H9 (cell line): ENCODE measurements around the gene UQCRHL. TPM values are rescaled to one million over a fixed set of nuclear protein-coding genes. Genes with fewer than 3 reads are reported as not detected.
A peak's percentile ranks its signal among the peaks of the same experiment; 100 is the strongest.

Experiments
- DNase-seq: peaks from one replicate; pipeline ENCODE4 v3.0.0-alpha.2; 2017
- H2AFZ ChIP-seq: one replicate; pipeline ENCODE4 v1.6.1; 2013; ENCODE audit warnings: mild to moderate bottlenecking, low read length, control low read depth, moderate library complexity
- H2AK5ac ChIP-seq: 2 replicates; pipeline ENCODE4 v1.6.1; 2013; ENCODE audit warnings: low read length, control low read depth, mixed read lengths; ENCODE audit not compliant: insufficient read length
- H2BK120ac ChIP-seq: one replicate; pipeline ENCODE4 v1.6.1; 2013; ENCODE audit warnings: low read depth, mild to moderate bottlenecking, low read length, control low read depth, inconsistent platforms; ENCODE audit not compliant: poor library complexity, severe bottlenecking
- H2BK12ac ChIP-seq: 2 replicates; pipeline ENCODE4 v1.6.1; 2013; ENCODE audit warnings: low read length, control low read depth, mixed read lengths, low read depth; ENCODE audit not compliant: insufficient read length
- H2BK15ac ChIP-seq: 2 replicates; pipeline ENCODE4 v1.6.1; 2013; ENCODE audit warnings: low read depth, low read length, control low read depth
- H2BK20ac ChIP-seq: one replicate; pipeline ENCODE4 v1.6.1; 2013; ENCODE audit warnings: low read depth, mild to moderate bottlenecking, low read length, control low read depth, inconsistent platforms; ENCODE audit not compliant: poor library complexity, severe bottlenecking
- H2BK5ac ChIP-seq: 2 replicates; pipeline ENCODE4 v1.6.1; 2013; ENCODE audit warnings: low read length, control low read depth, mixed read lengths; ENCODE audit not compliant: insufficient read length
- H3K14ac ChIP-seq: 2 replicates; pipeline ENCODE4 v1.6.1; 2013; ENCODE audit warnings: low read length, control low read depth; ENCODE audit not compliant: insufficient read depth
- H3K18ac ChIP-seq: 2 replicates; pipeline ENCODE4 v1.6.1; 2013; ENCODE audit warnings: low read depth, mild to moderate bottlenecking, mixed read lengths, low read length, control low read depth; ENCODE audit not compliant: insufficient read length
- H3K23ac ChIP-seq: 2 replicates; pipeline ENCODE4 v1.6.1; 2013; ENCODE audit warnings: low read length, control low read depth, mixed read lengths, low read depth; ENCODE audit not compliant: insufficient read length
- H3K23me2 ChIP-seq: 2 replicates; pipeline ENCODE4 v1.6.1; 2013; ENCODE audit warnings: low read depth, mild to moderate bottlenecking, mixed read lengths, low read length, control low read depth; ENCODE audit not compliant: insufficient read length, poor library complexity, severe bottlenecking
- H3K27ac ChIP-seq: 2 replicates; pipeline ENCODE4 v1.5.1; 2013; ENCODE audit warnings: low read length, control low read depth, mixed read lengths, low read depth; ENCODE audit not compliant: insufficient read length
- H3K27me3 ChIP-seq: 2 replicates; pipeline ENCODE4 v1.6.1; 2013; ENCODE audit warnings: low read length, control low read depth, inconsistent platforms; ENCODE audit not compliant: insufficient read depth
- H3K4ac ChIP-seq: 2 replicates; pipeline ENCODE4 v1.6.1; 2013; ENCODE audit warnings: low read depth, mild to moderate bottlenecking, control low read depth, inconsistent platforms, low read length, moderate library complexity
- H3K4me1 ChIP-seq: 2 replicates; pipeline ENCODE4 v1.6.1; 2013; ENCODE audit warnings: low read length, control low read depth, inconsistent platforms; ENCODE audit not compliant: insufficient read depth
- H3K4me2 ChIP-seq: 2 replicates; pipeline ENCODE4 v1.6.1; 2013; ENCODE audit warnings: low read length, control low read depth, mixed read lengths; ENCODE audit not compliant: insufficient read length, insufficient read depth
- H3K56ac ChIP-seq: 2 replicates; pipeline ENCODE4 v1.6.1; 2013; ENCODE audit warnings: low read depth, mild to moderate bottlenecking, mixed read lengths, low read length, control low read depth; ENCODE audit not compliant: insufficient read length
- H3K79me1 ChIP-seq: 2 replicates; pipeline ENCODE4 v1.6.1; 2013; ENCODE audit warnings: low read depth, mild to moderate bottlenecking, moderate library complexity, low read length, control low read depth, inconsistent platforms; ENCODE audit not compliant: insufficient read depth, poor library complexity, severe bottlenecking
- H3K79me2 ChIP-seq: 2 replicates; pipeline ENCODE4 v1.6.1; 2013; ENCODE audit warnings: low read length, control low read depth, inconsistent platforms; ENCODE audit not compliant: insufficient read depth
- H3K9ac ChIP-seq: 2 replicates; pipeline ENCODE4 v1.6.1; 2013; ENCODE audit warnings: low read length, control low read depth, mixed read lengths; ENCODE audit not compliant: insufficient read length; ENCODE audit errors: extremely low read depth
- H3K9me3 ChIP-seq: one replicate; pipeline ENCODE4 v1.6.1; 2013; ENCODE audit warnings: low read depth, low read length, inconsistent platforms; ENCODE audit not compliant: control insufficient read depth
- H3T11ph ChIP-seq: one replicate; pipeline ENCODE4 v1.6.1; 2013; ENCODE audit warnings: mild to moderate bottlenecking, low read length, control low read depth, inconsistent platforms
- H4K20me1 ChIP-seq: one replicate; pipeline ENCODE4 v1.6.1; 2013; ENCODE audit not compliant: control insufficient read depth, insufficient read length, insufficient read depth
- H4K5ac ChIP-seq: 2 replicates; pipeline ENCODE4 v1.6.1; 2013; ENCODE audit warnings: low read depth, mild to moderate bottlenecking, mixed read lengths, low read length, control low read depth; ENCODE audit not compliant: insufficient read length
- H4K8ac ChIP-seq: replicated peaks from 2 replicates; pipeline ENCODE4 v1.6.1; 2013; ENCODE audit warnings: low read length, control low read depth, mixed read lengths, low read depth; ENCODE audit not compliant: insufficient read length
- H4K91ac ChIP-seq: 2 replicates; pipeline ENCODE4 v1.6.1; 2013; ENCODE audit warnings: low read depth, mild to moderate bottlenecking, moderate library complexity, mixed read lengths, low read length, control low read depth; ENCODE audit not compliant: insufficient read length
- H3K27ac Mint-ChIP-seq, 3 experiments: 2 replicates in 2 of 3; 3 replicates in 1 of 3; pipeline ENCODE4 v1.8.0; 2020 to 2021; ENCODE audit warnings: mixed read lengths in 3 of 3, mild to moderate bottlenecking in 1 of 3, moderate library complexity in 1 of 3
- H3K27me3 Mint-ChIP-seq: 2 replicates; pipeline ENCODE4 v1.8.0; 2021; ENCODE audit warnings: low read depth, mild to moderate bottlenecking, moderate library complexity, mixed read lengths
- H3K36me3 Mint-ChIP-seq, 3 experiments: 2 replicates in 2 of 3; 3 replicates in 1 of 3; pipeline ENCODE4 v1.8.0; 2020 to 2021; ENCODE audit warnings: low read depth in 3 of 3, mixed read lengths in 3 of 3; ENCODE audit not compliant: insufficient read depth in 1 of 3
- H3K4me1 Mint-ChIP-seq, 2 experiments: 2 replicates each; pipeline ENCODE4 v1.8.0; 2020; ENCODE audit warnings: mixed read lengths in 2 of 2
- H3K4me3 Mint-ChIP-seq, 2 experiments: 2 replicates in 1 of 2; 3 replicates in 1 of 2; pipeline ENCODE4 v1.8.0; 2020 to 2021; ENCODE audit warnings: mild to moderate bottlenecking in 2 of 2, mixed read lengths in 2 of 2, moderate library complexity in 1 of 2
- H3K9me3 Mint-ChIP-seq, 2 experiments: 2 replicates in 1 of 2; 3 replicates in 1 of 2; pipeline ENCODE4 v1.8.0; 2020; ENCODE audit warnings: mild to moderate bottlenecking in 2 of 2, mixed read lengths in 2 of 2, moderate library complexity in 1 of 2
- CTCF ChIP-seq: fragments of 200-600 bp; sonication (generic); conservative IDR thresholded peaks from 3 replicates; pipeline ENCODE4 v1.8.0; 2021; ENCODE audit warnings: antibody characterized with exemption, mild to moderate bottlenecking
- WGBS: extraction: QIAGEN DNeasy Blood & Tissue Kit; methylation state at CpG from one replicate; pipeline ENCODE4 v1.1.7; 2013; ENCODE audit warnings: missing lambda C conversion rate, low lambda C conversion rate, mixed read lengths; ENCODE audit not compliant: insufficient read length; ENCODE audit errors: extremely low coverage; 5-methylcytosine and 5-hydroxymethylcytosine counted together
- total RNA-seq: library from RNA; stranded (reverse); gene quantifications from 2 replicates; pipeline ENCODE4 v1.2.1, GENCODE V29; 2021

The UQCRHL gene
- total RNA-seq, 1 experiment from 2014 or later: 2.0 TPM

- H2AK5ac ChIP-seq: no peak overlapping the region
- no peak overlapping the region for H2AFZ ChIP-seq
- no peak overlapping the region for H2BK20ac ChIP-seq
- no peak overlapping the region for H3K9ac ChIP-seq
- Mint-ChIP-seq H3K4me3 (peak overlapping the region; percentile 70 to 86), H3K36me3 (peaks cover 0 to 2% (median 2%) of the 10 kb centered on the region in 3 experiments; a peak in 2 of 7 replicates), H3K27me3 (no peaks in the 10 kb centered on the region; the same call in 1 of the 2 replicates), H3K27ac (peak overlapping the region; percentile 70 to 100 (median 84); a peak in 4 of 7 replicates), H3K9me3 (no peaks in the 10 kb centered on the region; a peak in 1 of 5 replicates), H3K4me1 (peaks cover 27 to 29% of the 10 kb centered on the region in 2 experiments)
- peaks cover 2% of the 10 kb centered on the region; the same call in 1 of the 2 replicates for H3K4me1 ChIP-seq
- H2BK120ac ChIP-seq: no peak overlapping the region
- H4K5ac ChIP-seq: no peak overlapping the region
- no peak overlapping the region for H4K8ac ChIP-seq
- H3K4ac ChIP-seq: no peak overlapping the region; the same call in 1 of the 2 replicates
- H3K18ac ChIP-seq: no peak overlapping the region
- no peak for DNase-seq
- H2BK15ac ChIP-seq: no peak overlapping the region
- no CpG with 5 or more reads among the region's 2 CpGs for WGBS
- no peaks in the 10 kb centered on the region for H4K20me1 ChIP-seq
- no peak overlapping the region for H3K23ac ChIP-seq
- H3K56ac ChIP-seq: no peak overlapping the region
- peaks cover 3% of the 10 kb centered on the region for H3K79me1 ChIP-seq
- peak overlapping the region; percentile 33 for H2BK12ac ChIP-seq
- H3K9me3 ChIP-seq: no peaks in the 10 kb centered on the region
- H3K4me2 ChIP-seq: peak overlapping the region; percentile 78
- no peak for TF ChIP-seq CTCF
- H3K79me2 ChIP-seq: peaks cover 13% of the 10 kb centered on the region; the same call in 1 of the 2 replicates
- H3K27me3 ChIP-seq: no peaks in the 10 kb centered on the region
- H3T11ph ChIP-seq: no peak overlapping the region
- H2BK5ac ChIP-seq: no peak overlapping the region
- no peak overlapping the region for H3K14ac ChIP-seq
- H3K27ac ChIP-seq: no peak overlapping the region
- H3K23me2 ChIP-seq: peaks cover 21% of the 10 kb centered on the region
- no peak overlapping the region for H4K91ac ChIP-seq
Measured at GRCh38 chr1:15850471-15851001, 43.1 kb upstream of the UQCRHL start.
